ENCODE results near the gene ACOT7.
A peak's percentile ranks its signal among the peaks of the same experiment; 100 is the strongest.

ACOT7 gene

GRCh38 chr1:6260961-6261614 lies 132.5 kb downstream of the ACOT7 start, which contains the start of gene GPR153:
Gene GPR153 (minus strand): TSS chr1:6261098. CDS start chr1:6254905, 6,193 bp downstream.
- no peaks in the 10 kb centered on the region for H3K36me3 ChIP-seq (replicated peaks)
- TF ChIP-seq CTCF (IDR thresholded peaks at IDR 0.05; ENCODE audit: low read depth, low read length, missing control alignments) = no peak
- in situ Hi-C loops (cut with HindIII; ENCODE audit: low pct_ligation_motif_present, low sequenced_read_pairs) = no loop called here
- peak within 1 kb of the TSS; percentile 50 for H3K4me3 ChIP-seq (ENCODE audit: low read depth, low read length)
- no peak for DNase-seq
- H3K27ac ChIP-seq = no peak within 1 kb of the TSS
- no peaks in the 10 kb centered on the region for H3K27me3 ChIP-seq (replicated peaks)

- H3K27ac ChIP-seq = no peak overlapping the region
- peak overlapping the region; percentile 50 for H3K4me3 ChIP-seq (ENCODE audit: low read depth, low read length)
- in situ Hi-C loops (cut with HindIII; ENCODE audit: low pct_ligation_motif_present, low sequenced_read_pairs) = no loop called here
- DNase-seq = no peak
- H3K36me3 ChIP-seq (replicated peaks) = no peaks in the 10 kb centered on the region
- TF ChIP-seq CTCF (IDR thresholded peaks at IDR 0.05; ENCODE audit: low read depth, low read length, missing control alignments) = no peak
- H3K27me3 ChIP-seq (replicated peaks) = no peaks in the 10 kb centered on the region
These were observed 133.1 kb downstream of the ACOT7 start for GRCh38 chr1:6260433-6260934.

GRCh38 chr1:6259491-6260362 lies 133.8 kb downstream of the ACOT7 start:
- Histone ChIP-seq H3K4me3 (ENCODE audit: low read depth, low read length) (peak overlapping the region; percentile 50), H3K27ac (no peak overlapping the region), H3K36me3 (replicated peaks) (no peaks in the 10 kb centered on the region), H3K27me3 (replicated peaks) (no peaks in the 10 kb centered on the region)
- peak; percentile 48 for DNase-seq
- in situ Hi-C loops (cut with HindIII; ENCODE audit: low pct_ligation_motif_present, low sequenced_read_pairs) = no loop called here
- no peak for TF ChIP-seq CTCF (IDR thresholded peaks at IDR 0.05; ENCODE audit: low read depth, low read length, missing control alignments)

- Histone ChIP-seq H3K36me3 (replicated peaks) (no peaks in the 10 kb centered on the region), H3K27me3 (replicated peaks) (no peaks in the 10 kb centered on the region), H3K4me3 (ENCODE audit: low read depth, low read length) (no peak overlapping the region), H3K27ac (no peak overlapping the region)
- DNase-seq = no peak
- in situ Hi-C loops (cut with HindIII; ENCODE audit: low pct_ligation_motif_present, low sequenced_read_pairs) = no loop called here
- TF ChIP-seq CTCF (IDR thresholded peaks at IDR 0.05; ENCODE audit: low read depth, low read length, missing control alignments) = no peak
These were observed 134.9 kb downstream of the ACOT7 start for GRCh38 chr1:6258675-6259074.

- Histone ChIP-seq H3K36me3 (replicated peaks) (no peaks in the 10 kb centered on the region), H3K27ac (no peak overlapping the region), H3K4me3 (ENCODE audit: low read depth, low read length) (no peak overlapping the region), H3K27me3 (replicated peaks) (no peaks in the 10 kb centered on the region)
- no peak for DNase-seq
- in situ Hi-C loops (cut with HindIII; ENCODE audit: low pct_ligation_motif_present, low sequenced_read_pairs) = no loop called here
- no peak for TF ChIP-seq CTCF (IDR thresholded peaks at IDR 0.05; ENCODE audit: low read depth, low read length, missing control alignments)
These were observed 136.0 kb downstream of the ACOT7 start for GRCh38 chr1:6257541-6258069.
